Stimulated activated naive CD8-positive, alpha-beta T cell treated with anti-CD3 and anti-CD28 coated beads, Interleukin-15, Interleukin-2, amounts not matched to agents 100 U/mL and 50 U/mL, for 24 hours (primary cell): ENCODE results near the gene LTBR.

Experiments
- ATAC-seq: fragments of 150-1000 bp; cut with Tn5 transposase; one replicate; pipeline ENCODE4 v1.10.0; 2021
- DNase-seq: peaks from one replicate; pipeline ENCODE4 v3.0.0; 2021

Gene LTBR

DNA sequence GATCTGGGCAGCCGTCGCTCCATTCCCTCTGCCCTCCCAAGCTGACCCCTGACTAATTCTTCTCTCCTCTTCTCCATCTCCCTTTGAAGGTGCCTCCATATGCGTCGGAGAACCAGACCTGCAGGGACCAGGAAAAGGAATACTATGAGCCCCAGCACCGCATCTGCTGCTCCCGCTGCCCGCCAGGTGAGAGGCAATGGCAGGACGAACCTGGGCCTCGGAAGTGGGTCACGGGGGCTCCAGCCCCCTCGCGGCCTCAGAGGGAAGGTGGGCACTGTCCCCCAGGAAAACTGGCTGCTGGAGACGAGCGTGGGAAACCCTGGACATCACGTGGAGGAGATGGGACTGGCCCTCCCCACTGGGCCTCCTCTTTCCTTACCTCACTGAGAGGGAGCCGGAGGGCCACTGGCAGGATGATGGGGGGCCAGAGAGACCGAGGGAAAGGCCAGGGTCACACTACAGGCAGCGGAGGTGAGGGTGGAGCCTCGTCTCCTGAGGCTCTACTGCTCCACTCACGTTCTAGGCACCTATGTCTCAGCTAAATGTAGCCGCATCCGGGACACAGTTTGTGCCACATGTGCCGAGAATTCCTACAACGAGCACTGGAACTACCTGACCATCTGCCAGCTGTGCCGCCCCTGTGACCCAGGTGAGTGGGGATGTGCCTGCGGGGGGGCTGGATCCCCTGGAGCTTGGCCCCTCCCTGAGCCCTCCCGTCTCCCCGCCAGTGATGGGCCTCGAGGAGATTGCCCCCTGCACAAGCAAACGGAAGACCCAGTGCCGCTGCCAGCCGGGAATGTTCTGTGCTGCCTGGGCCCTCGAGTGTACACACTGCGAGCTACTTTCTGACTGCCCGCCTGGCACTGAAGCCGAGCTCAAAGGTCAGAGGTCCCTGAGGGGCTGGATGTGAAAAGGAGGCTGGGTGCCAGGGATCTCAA lies 806 bp downstream of the LTBR start:
- DNase-seq, result no peak
- ATAC-seq, result no peak

DNA sequence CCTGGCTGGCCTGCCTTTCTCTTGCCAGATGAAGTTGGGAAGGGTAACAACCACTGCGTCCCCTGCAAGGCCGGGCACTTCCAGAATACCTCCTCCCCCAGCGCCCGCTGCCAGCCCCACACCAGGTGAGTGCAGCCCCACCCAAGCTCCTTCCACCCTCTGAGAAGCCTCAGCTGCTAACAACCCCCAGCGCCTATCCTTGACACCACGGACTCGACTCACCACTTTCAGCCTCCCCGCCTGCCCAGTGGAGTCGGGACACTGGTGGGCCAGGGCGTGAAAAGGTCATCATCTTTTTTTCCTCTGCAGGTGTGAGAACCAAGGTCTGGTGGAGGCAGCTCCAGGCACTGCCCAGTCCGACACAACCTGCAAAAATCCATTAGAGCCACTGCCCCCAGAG lies 2.1 kb downstream of the LTBR start:
- DNase-seq (no peak), ATAC-seq (no peak)

DNA sequence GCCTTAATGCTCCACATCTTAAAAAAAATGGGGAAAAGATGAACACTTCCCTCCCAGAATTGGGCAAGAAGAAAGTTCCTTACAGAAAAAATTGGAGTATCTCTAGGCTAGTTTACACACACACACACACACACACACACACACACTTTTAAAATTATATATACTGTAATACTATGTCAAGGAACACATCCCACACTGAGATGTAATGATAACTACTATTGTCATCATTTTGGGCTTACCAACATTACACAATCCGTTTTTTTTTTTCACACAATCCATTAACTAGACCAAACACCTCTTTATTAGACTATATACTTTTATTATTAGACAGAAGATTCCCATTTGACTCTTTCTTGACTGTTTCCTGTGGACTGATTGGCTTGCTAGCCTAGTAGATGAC lies 2.5 kb downstream of the LTBR start:
- DNase-seq (no peak), ATAC-seq (no peak)

DNA sequence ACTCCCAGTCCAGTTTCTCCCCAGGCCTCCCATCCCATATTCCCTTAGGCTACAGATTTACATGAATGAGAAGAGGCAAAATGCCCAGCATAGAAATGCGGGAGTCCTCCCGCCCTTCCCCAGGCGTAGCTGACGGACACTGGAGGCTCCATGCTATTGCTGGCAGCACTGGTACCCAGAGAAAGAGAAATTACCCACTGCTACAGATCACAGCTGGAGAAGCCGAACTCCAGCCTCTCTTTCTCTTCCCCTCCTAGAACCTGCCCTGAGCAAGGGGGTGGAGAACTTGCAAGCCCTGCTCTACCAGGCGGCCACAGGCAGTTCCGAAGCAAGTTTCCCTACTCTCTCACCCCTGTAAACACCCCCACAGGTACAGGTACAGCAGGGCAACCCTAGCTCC lies 3.6 kb downstream of the LTBR start:
- DNase-seq (no peak), ATAC-seq (no peak)

DNA sequence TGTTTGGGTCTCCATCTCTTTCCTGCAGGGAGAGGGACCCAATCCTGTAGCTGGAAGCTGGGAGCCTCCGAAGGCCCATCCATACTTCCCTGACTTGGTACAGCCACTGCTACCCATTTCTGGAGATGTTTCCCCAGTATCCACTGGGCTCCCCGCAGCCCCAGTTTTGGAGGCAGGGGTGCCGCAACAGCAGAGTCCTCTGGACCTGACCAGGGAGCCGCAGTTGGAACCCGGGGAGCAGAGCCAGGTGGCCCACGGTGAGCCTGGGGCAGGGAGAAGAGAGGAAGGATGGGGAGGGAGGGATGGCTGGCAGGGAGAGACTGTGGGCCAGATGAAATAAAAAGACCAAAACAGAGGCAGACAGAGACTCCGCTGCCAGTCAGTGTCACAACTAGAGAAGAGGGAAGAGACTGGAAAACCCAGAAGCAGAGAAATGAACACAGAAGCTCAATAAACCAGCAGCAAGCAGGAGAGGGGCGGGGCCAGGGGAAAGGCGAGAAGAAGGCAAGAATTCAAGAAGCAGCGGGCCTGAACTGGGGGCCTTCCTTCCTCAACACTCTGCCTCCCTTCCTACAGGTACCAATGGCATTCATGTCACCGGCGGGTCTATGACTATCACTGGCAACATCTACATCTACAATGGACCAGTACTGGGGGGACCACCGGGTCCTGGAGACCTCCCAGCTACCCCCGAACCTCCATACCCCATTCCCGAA lies 6.3 kb downstream of the LTBR start:
- ATAC-seq (no peak), DNase-seq (no peak)

DNA sequence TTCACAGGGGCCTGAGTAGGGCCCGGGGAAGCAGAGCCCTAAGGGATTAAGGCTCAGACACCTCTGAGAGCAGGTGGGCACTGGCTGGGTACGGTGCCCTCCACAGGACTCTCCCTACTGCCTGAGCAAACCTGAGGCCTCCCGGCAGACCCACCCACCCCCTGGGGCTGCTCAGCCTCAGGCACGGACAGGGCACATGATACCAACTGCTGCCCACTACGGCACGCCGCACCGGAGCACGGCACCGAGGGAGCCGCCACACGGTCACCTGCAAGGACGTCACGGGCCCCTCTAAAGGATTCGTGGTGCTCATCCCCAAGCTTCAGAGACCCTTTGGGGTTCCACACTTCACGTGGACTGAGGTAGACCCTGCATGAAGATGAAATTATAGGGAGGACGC lies 7.1 kb downstream of the LTBR start:
- DNase-seq (no peak), ATAC-seq (no peak)

DNA sequence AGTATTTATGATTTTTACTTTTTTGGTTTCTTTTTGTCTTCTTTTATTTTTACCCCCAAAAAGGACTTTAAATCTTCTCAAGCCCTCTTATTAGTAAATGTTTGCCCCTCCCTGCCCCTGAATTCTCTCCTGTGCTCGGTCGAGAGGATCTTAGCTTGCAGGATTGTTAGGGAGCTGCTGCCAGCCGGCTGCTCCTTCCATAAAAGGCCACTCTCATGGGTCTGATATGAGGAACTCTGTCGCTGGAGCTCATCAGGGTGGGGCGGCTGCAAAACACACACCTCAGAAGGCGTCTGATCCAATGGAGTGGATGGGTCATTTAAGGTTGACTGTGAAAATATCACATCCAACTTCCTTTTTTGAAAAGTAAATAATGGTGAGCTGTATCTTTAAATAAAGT lies 8.5 kb downstream of the LTBR start:
- ATAC-seq (no peak), DNase-seq (no peak)

DNA sequence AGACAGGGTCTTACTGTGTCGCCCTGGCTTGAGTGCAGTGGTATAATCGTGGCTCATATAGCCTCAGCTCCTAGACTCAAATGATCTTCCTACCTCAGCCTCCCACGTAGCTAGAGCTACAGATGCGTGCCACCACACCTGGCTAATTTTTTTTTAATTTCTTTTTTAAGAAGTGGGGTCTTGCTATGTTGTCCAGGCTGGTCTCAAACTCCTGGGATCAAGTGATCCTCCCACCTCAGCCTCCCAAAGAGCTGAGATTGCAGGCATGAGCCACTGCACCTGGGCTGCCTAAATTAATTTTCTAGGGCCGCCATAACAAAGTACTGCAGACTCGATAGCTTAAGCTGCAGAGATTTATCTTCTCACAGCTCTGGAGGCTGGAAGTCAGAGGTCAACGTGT lies 9.1 kb downstream of the LTBR start:
- DNase-seq (no peak), ATAC-seq (no peak)

DNA sequence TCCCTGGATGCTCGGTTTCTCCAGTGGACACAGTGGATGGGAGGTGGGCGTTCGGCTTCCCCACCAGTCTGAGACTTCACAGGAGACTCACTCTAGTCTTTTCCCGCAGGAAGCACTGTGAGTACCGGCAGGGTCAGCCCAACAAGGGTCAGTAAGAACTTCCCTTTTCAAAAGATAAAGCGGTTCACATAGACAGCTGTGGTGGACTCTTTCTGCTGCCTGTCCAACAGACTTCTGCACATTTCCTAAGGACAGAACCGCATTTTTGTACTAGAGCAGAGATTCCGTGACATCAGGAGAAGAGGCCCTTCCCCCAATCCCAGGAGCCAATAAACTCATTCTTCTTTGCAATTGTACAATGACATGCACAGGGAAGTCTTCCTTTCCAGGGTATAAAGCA lies 10.4 kb downstream of the LTBR start:
- no peak for DNase-seq
- no peak for ATAC-seq

DNA sequence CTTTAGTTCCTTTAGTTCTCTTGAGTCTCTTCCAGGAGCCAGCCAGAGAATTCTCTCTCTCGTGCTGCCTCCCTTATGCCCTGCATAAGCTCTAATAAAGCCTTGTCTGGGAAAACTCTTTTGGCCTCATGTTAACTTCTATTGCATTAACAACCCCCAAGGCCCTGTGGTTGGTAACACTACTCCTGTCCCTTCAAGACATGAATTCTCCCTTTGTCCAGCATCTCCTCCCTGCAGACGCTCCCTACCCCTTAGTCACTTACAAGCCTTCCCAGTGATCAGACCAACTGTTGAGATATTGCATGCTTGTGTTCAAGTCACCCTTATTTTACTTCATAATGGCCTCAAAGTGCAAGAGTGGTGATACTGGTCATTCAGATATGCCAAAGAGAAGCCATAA lies 12.1 kb downstream of the LTBR start:
- ATAC-seq, result no peak

DNA sequence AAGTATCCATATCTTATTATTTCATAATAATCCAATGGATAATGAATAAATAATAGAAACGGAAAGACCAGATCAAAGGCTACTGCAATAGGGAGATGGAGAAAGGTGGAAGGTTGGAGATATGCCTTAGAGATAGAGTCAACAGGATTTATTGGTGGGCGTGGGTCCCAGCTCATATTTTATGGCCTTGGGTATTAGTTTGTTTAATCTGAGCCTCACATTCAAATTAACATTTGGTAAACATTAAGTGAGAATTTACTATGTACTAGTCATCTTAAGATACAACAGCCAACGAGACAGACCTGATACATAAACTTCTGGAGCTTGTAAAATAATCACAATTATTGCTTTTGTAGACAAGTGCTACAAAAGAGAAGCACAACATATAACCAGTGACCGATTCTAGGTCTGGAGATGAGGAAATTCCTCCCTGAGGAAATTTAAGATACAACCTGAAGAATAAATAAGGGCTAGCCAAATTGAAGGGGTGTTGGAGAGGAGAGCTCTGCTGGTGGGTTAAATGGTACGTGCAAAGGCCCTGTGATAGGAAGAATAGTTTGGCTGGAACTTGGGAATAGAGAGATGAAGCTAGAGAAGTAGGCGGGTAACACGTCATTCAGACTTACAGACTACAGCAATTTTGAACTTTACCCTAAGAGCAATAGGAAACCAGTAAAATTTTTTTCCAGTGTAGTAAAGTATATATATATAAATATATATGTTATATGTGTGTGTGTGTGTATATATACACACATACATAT lies 16.1 kb downstream of the LTBR start:
- ATAC-seq, result no peak
- no peak for DNase-seq

More for the DNA sequence above, 12.1 kb downstream of the LTBR start:
- no peak for DNase-seq

DNA sequence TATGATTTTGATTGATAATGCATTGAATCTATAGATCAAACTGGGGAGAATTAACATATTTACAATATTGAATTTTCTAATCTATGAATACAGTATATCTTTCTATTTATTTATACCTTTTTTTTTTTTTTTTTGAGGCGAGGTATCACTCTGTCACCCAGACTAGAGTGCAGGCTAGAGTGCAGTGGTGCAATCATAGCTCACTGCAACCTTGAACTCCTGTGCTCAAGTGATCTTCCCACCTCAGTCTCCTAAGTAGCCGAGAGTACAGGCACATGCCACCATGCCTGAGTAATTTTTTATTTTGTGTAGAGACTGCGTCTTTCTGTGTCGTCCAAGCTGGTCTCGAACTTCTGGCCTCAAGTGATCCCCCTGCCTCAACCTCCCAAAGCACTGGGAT lies 20.4 kb downstream of the LTBR start:
- ATAC-seq, result no peak
- DNase-seq, result no peak

DNA sequence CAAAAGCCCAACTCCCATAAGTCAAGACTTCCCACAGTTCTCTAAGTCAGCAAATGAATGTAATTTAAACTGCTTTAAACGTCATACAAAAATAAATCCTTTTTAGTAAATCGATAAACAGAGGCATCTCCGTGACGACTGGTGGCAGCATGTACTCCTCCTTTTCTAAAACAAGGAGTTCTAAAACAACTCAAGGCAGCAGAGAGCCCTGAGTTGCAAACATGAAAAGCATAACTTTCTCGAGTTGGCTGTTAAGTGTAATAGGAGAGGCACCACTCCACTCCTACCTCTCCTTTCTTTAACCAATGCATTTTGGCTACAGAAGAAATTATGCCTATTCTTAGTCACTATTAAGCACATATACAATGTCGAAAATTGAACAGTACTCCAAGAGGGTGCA lies 22.0 kb downstream of the LTBR start:
- ATAC-seq, result no peak
- DNase-seq, result no peak

DNA sequence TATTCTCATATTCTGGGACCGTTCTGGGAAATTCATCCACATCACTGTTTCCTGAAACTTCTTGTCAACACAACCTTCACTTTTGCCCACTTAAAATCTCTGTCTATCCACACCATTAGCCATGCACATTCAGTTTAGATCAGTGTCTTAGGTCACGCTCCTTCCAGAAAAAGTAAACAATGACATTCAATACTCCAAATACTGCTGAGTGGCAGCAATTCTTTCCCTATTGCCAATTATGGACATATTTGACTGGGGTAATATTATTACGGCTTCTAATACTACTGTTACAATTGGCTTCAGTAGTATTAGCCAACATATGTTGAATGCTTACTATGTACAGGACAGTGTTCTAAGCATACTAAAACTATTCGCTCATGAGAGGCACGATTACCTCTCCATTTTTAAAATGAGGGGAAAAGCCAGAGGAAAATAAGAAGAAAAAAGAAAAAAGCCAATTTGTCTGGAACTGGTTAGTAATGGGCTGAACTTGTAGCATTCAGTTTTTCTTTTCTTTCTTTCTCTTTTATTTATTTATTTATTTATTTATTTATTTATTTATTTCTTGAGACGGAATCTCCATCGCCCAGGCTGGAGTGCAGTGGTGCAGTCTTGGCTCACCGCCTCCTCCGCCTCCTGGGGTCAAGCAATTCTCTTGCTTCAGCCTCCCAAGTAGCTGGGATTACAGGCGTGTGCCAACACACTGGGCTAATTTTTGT lies 23.4 kb downstream of the LTBR start:
- DNase-seq, result no peak

DNA sequence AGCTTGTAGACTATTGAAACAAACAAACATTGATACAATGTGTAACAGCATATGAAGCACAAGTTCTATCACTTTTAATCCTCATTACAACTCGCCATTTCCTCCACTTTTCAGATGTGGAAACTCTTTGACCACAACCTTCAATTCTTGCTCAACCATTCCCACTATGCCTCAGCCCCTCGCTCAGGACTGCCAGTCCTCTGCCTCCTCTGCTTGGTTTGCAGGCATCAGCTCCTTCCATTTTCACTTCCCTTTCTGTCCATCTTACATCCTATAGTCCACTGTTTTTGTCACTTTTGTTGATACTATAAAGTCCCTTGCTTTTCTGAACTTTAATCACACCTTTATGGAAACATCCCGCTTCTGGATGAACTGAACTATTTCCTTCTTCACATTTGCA lies 32.6 kb downstream of the LTBR start:
- ATAC-seq (peak; percentile 61), DNase-seq (no peak)

More for the DNA sequence above, 23.4 kb downstream of the LTBR start:
- ATAC-seq, result no peak

DNA sequence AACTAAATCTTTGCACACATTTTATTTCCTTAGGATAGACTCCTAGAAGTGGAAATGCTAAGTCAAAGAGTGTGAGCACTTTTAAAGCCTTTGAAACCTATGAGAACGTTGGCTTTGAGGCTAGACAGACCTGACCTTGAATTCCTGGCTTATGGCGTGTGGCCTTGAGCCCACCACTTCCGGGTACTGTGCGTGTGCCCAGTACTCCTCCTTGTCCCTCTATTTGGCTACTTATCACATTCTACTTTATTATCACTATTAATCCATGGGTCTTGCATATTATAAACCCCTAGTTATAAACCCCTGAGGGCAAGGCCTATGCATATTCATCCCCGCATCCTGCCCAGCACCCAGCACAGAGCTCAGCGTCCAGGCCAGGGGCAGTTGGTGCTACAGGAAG lies 34.8 kb downstream of the LTBR start:
- ATAC-seq, result no peak
- DNase-seq, result no peak

DNA sequence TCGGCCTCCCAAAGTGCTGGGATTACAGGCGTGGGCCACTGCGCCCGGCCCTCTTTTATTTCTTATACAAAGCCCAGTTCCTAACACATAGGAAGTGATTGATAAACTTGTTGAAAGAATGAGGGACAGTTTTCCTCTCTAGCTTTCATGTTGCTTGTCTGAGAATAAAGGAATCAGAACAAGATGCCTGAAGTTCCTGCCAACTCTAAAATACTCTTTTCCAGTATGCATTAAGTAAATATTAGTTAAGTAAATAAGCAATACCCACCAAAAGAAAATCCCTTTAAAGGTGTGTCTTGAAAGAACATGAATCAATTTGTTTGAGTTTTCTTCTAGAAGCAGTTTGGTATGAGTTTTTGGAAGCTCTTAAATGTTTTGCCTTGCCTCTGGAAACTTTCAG lies 36.4 kb downstream of the LTBR start:
- DNase-seq (no peak), ATAC-seq (no peak)

DNA sequence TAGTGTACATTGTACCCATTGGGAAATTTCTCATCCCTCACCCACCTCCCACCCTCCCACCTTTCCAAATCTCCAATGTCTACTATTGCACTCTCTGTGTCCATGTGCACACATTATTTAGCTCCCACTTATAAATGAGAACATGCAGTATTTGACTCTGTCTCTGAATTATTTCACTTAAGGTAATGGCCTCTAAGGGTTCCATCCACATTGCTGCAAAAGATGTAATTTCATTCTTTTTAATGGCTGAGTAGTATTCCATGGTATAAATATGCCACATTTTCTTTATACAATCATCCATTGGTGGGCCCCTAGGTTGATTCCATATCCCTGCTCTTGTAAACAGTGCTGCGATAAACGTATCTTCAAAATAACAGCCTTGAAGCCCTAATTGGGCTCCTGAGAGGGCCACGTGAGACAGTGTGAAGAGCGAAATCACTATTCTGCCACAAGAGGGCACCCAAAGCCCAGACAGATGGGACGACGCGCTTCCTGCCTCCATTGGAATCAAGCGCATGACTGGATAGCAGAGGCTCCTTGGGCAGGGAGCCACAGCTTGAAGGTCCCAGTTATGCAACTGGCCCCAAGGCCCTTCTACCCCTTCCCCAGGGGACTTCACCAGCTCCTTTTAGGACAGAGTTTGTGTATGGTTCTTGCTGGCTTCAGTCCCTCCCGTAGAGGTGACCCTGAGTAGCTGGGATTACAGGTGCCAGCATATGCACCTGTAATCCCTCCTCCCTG lies 39.5 kb downstream of the LTBR start:
- ATAC-seq (peak; percentile 55), DNase-seq (peak; percentile 76)

DNA sequence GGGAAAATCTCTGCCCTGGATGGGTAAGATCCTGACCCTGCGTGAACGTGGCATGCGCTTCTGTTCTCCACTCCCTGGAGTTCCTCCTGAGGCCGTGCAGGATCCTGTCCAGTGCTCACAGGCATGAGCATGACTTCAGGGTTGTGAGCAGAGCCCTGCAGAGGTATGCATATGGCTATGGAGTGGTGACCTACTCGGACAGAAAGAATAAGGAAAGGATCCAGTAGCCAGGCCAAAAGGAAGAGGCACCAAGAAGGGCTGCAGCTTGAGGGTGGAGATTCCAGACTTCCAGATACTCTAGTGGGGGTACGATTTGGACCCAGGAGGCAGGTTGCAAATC lies 40.0 kb downstream of the LTBR start:
- DNase-seq (peak; percentile 19), ATAC-seq (no peak)

DNA sequence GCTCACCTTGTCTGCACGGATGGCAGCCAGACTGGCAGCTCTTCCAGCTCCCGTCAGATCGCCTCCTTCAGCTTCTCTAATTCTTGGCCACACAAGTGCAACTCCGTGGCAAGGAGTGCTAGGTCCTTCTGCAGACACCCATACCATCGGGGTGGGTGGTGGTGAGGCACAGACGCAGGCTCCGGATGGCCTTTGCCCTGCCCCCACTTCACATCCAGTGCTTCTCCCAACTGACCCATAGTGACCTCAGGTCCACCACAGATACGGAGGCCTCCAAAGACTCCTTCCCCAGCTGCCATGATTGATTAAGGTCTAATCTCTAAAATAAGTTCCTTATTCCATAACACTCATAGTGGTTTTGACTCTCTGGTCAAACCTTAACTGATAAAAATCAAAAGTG lies 40.9 kb downstream of the LTBR start:
- DNase-seq, result peak; percentile 29
- ATAC-seq, result no peak
